Skeletal muscle tissue (tissue), 4 donors: Measurements from ENCODE around the gene SIK3. TPM values are rescaled to one million over a fixed set of nuclear protein-coding genes. Genes with fewer than 3 reads are reported as not detected.
A peak's percentile ranks its signal among the peaks of the same experiment; 100 is the strongest.

Experiments used
- H3K27ac ChIP-seq: one replicate; pipeline ENCODE4 v1.7.0; 2013; ENCODE audit warnings: mild to moderate bottlenecking, low read depth, low read length, inconsistent platforms
- H3K27me3 ChIP-seq, 3 donors: one replicate each; pipeline ENCODE4 v1.7.0; 2013; ENCODE audit warnings: low read length in 3 of 3; ENCODE audit not compliant: control insufficient read depth in 3 of 3, insufficient read depth in 3 of 3
- H3K36me3 ChIP-seq, 3 donors: one replicate each; pipeline ENCODE4 v1.7.0; 2013; ENCODE audit warnings: low read length in 3 of 3; ENCODE audit not compliant: control insufficient read depth in 3 of 3, insufficient read depth in 3 of 3
- H3K4me1 ChIP-seq, 3 donors: one replicate each; pipeline ENCODE4 v1.7.0; 2013; ENCODE audit warnings: low read length in 3 of 3, mild to moderate bottlenecking in 3 of 3; ENCODE audit not compliant: control insufficient read depth in 3 of 3, insufficient read depth in 3 of 3
- H3K4me3 ChIP-seq, 3 donors: one replicate each; pipeline ENCODE4 v1.7.0; 2013; ENCODE audit warnings: low read length in 3 of 3
- H3K9ac ChIP-seq, 3 donors: one replicate each; pipeline ENCODE4 v1.7.0; 2013; ENCODE audit warnings: low read length in 3 of 3, mild to moderate bottlenecking in 3 of 3, moderate library complexity in 2 of 3, low read depth in 1 of 3
- H3K9me3 ChIP-seq, 3 donors: one replicate each; pipeline ENCODE4 v1.7.0; 2013; ENCODE audit warnings: low read length in 3 of 3; ENCODE audit not compliant: control insufficient read depth in 3 of 3
- total RNA-seq: library from RNA; depleted of rRNA; stranded (reverse); fragments of >200 nt; gene quantifications from one replicate; pipeline ENCODE4 v1.2.3, GENCODE V29; 2014
- donor health status: Osteomylitis.

SIK3 gene
- total RNA-seq, 1 donor from 2014 or later, result 21.4 TPM

- Histone ChIP-seq H3K27ac (peak overlapping the region; percentile 1), H3K4me1 (peaks cover 14 to 28% (median 26%) of the 10 kb centered on the region in 3 donors), H3K9ac (peak overlapping the region in 1 of 3 donors; percentile 35), H3K36me3 (peaks cover 0 to 9% (median under 1%) of the 10 kb centered on the region in 3 donors), H3K9me3 (no peaks in the 10 kb centered on the region), H3K27me3 (no peaks in the 10 kb centered on the region), H3K4me3 (peak overlapping the region in 2 of 3 donors; percentile 4 to 16)
Measured at GRCh38 chr11:116930177-116930576, 168.1 kb downstream of the SIK3 start.

DNA sequence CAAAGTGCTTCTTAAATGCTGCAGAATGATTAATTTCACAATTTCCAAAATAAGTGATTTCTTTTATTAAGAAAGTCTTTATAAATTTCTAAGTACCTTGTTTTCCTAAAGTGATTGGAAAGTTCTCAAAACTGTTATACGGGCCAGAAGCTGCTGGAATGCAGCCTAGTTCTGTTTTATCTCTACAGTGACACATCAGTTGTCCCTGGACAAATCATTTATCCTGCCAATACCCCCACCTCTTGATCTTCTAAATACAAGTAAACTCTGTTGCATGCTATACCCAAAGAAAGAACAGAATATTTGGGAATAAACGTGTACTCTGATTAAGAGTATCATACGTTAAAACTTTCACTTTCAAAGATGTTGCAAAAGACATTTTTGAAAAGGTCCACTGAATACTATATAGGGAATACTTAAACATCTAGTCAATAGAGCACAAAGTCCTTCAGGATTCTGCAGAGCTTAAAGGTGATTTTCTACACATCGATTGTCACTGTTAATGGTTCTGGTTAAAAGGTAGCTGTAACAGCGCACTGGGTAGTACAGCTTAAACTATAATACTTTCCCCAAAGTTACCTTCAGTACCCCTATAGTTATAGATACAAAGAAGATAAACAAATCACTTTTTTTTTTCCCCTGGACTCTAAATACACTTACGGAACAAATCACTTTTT lies 168.7 kb downstream of the SIK3 start:
- Histone ChIP-seq H3K9ac (no peak overlapping the region), H3K9me3 (no peaks in the 10 kb centered on the region), H3K36me3 (peaks cover 0 to 11% (median 5%) of the 10 kb centered on the region in 3 donors), H3K4me3 (peak overlapping the region in 1 of 3 donors; percentile 4), H3K4me1 (peaks cover 14 to 28% (median 26%) of the 10 kb centered on the region in 3 donors), H3K27ac (no peak overlapping the region), H3K27me3 (no peaks in the 10 kb centered on the region)

GRCh38 chr11:116928845-116929244 lies 169.4 kb downstream of the SIK3 start:
- Histone ChIP-seq H3K27me3 (no peaks in the 10 kb centered on the region), H3K4me3 (no peak overlapping the region), H3K9ac (peak overlapping the region in 1 of 3 donors; percentile 21), H3K36me3 (peaks cover 0 to 12% (median 5%) of the 10 kb centered on the region in 3 donors), H3K9me3 (no peaks in the 10 kb centered on the region), H3K27ac (no peak overlapping the region), H3K4me1 (peaks cover 14 to 28% (median 26%) of the 10 kb centered on the region in 3 donors)

DNA sequence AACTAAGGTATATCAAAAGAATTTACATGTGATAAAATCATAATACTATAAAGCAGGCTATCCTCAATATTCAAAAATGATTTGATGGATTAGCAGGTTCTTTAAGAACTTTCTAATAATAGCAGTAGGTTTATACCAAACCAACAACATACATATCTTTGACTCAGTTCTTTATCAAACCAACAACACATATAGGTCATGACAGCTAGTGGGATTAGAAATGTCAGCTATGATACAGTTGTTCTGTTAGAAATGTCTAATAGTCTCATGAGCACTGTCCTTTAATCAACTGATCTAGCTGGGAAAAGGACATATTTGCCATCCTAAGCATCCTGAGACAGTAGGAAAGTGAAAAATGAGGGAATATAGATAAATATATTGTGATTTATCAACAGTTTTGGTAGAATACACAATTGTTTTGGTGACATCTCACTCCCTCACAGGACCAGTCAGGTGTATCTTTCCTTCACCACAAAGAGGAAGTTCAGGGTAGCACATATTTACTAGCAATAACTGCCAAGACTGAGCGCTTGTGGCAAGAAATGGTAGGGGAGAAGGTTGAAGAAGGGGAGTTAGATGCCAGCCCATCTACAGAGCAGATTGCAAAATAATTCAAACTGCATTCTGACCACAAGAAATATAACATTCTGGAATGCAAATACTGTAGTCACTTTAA lies 170.0 kb downstream of the SIK3 start:
- H3K27ac ChIP-seq, result no peak overlapping the region
- H3K36me3 ChIP-seq, result peaks cover 0 to 12% (median 5%) of the 10 kb centered on the region in 3 donors

GRCh38 chr11:116927163-116927974 lies 170.9 kb downstream of the SIK3 start:
- H3K9ac ChIP-seq, result peak overlapping the region in 1 of 3 donors; percentile 12
- H3K27me3 ChIP-seq, result no peaks in the 10 kb centered on the region
- peaks cover 14 to 28% (median 26%) of the 10 kb centered on the region in 3 donors for H3K4me1 ChIP-seq

More for the DNA sequence above, 170.0 kb downstream of the SIK3 start:
- Histone ChIP-seq H3K4me1 (peaks cover 14 to 28% (median 26%) of the 10 kb centered on the region in 3 donors), H3K27me3 (no peaks in the 10 kb centered on the region), H3K4me3 (no peak overlapping the region), H3K9me3 (no peaks in the 10 kb centered on the region), H3K9ac (no peak overlapping the region)

GRCh38 chr11:116925050-116925449 lies 173.2 kb downstream of the SIK3 start:
- H3K27me3 ChIP-seq, result no peaks in the 10 kb centered on the region
- peaks cover 4 to 15% (median 5%) of the 10 kb centered on the region in 3 donors for H3K36me3 ChIP-seq
- H3K9ac ChIP-seq, result no peak overlapping the region
- H3K9me3 ChIP-seq, result no peaks in the 10 kb centered on the region
- no peak overlapping the region for H3K4me3 ChIP-seq
- H3K4me1 ChIP-seq, result peaks cover 3 to 16% (median 11%) of the 10 kb centered on the region in 3 donors
- H3K27ac ChIP-seq, result no peak overlapping the region

More at GRCh38 chr11:116927163-116927974, 170.9 kb downstream of the SIK3 start:
- Histone ChIP-seq H3K36me3 (peaks cover 0 to 12% (median 5%) of the 10 kb centered on the region in 3 donors), H3K9me3 (no peaks in the 10 kb centered on the region), H3K4me3 (no peak overlapping the region), H3K27ac (no peak overlapping the region)

- no peaks in the 10 kb centered on the region for H3K9me3 ChIP-seq
- H3K27me3 ChIP-seq, result no peaks in the 10 kb centered on the region
- no peaks in the 10 kb centered on the region for H3K4me1 ChIP-seq
- H3K36me3 ChIP-seq, result peaks cover 0 to 4% (median 2%) of the 10 kb centered on the region in 3 donors
- no peak overlapping the region for H3K9ac ChIP-seq
- no peak overlapping the region for H3K27ac ChIP-seq
- no peak overlapping the region for H3K4me3 ChIP-seq
Measured at GRCh38 chr11:116918925-116919655, 179.1 kb downstream of the SIK3 start.

GRCh38 chr11:116917632-116918031 lies 180.6 kb downstream of the SIK3 start:
- no peaks in the 10 kb centered on the region for H3K27me3 ChIP-seq
- no peak overlapping the region for H3K4me3 ChIP-seq
- peaks cover 0 to 4% (median 0%) of the 10 kb centered on the region in 3 donors for H3K4me1 ChIP-seq
- no peaks in the 10 kb centered on the region for H3K9me3 ChIP-seq
- no peak overlapping the region for H3K27ac ChIP-seq
- H3K36me3 ChIP-seq, result peaks cover 0 to 4% (median 2%) of the 10 kb centered on the region in 3 donors
- H3K9ac ChIP-seq, result no peak overlapping the region

DNA sequence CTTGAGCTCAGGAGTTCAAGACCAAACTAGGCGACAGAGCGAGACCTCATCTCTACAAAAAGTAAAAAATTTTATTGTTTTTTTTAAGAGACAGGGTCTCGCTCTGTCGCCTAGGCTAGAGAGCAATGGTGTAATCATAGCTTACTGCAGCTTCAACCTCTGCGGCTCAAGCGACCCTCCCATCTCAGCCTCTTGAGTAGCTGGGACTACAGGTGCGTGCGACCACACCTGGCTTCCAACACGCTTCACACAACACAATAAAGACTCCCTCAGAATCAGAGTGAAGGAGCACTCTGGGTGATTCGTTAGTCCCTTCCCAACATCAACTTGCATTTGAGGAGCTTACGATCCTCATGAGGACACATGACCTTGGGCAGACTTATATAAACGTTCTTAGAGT lies 181.3 kb downstream of the SIK3 start:
- Histone ChIP-seq H3K4me1 (peaks cover 0 to 6% (median 4%) of the 10 kb centered on the region in 3 donors), H3K36me3 (peaks cover 0 to 4% (median 0%) of the 10 kb centered on the region in 3 donors), H3K27ac (no peak overlapping the region), H3K4me3 (no peak overlapping the region), H3K9me3 (no peaks in the 10 kb centered on the region), H3K9ac (no peak overlapping the region), H3K27me3 (no peaks in the 10 kb centered on the region)
